PFSK-1 (cell line): Measurements from ENCODE around the gene C5orf58.

Experiments
- POLR2AphosphoS5 ChIP-seq: IDR thresholded peaks from 2 replicates; pipeline ENCODE4 v1.6.1; 2012; ENCODE audit warnings: low read depth, mild to moderate bottlenecking, control low read depth, low read length, moderate library complexity
- REST ChIP-seq, 2 experiments: IDR thresholded peaks; 2 replicates each; pipeline versions ENCODE4 v1.6.1 to v1.8.0; 2011 to 2012; ENCODE audit warnings: low read depth in 2 of 2, low read length in 2 of 2, control low read depth in 1 of 2, inconsistent platforms in 1 of 2, mild to moderate bottlenecking in 1 of 2, moderate library complexity in 1 of 2; ENCODE audit not compliant: insufficient read depth in 1 of 2
- SIN3A ChIP-seq: IDR thresholded peaks from 2 replicates; pipeline ENCODE4 v1.6.1; 2012; ENCODE audit warnings: mild to moderate bottlenecking, low read length, moderate library complexity, borderline replicate concordance; ENCODE audit not compliant: insufficient read depth
- TAF1 ChIP-seq: IDR thresholded peaks from 2 replicates; pipeline ENCODE4 v1.6.1; 2012; ENCODE audit warnings: low read length, control low read depth, borderline replicate concordance; ENCODE audit not compliant: insufficient read depth

GRCh38 chr5:170256571-170256970, 23.8 kb downstream of the C5orf58 start:
- TF ChIP-seq SIN3A, result no peak
- no peak for TF ChIP-seq TAF1
- TF ChIP-seq POLR2AphosphoS5, result no peak
- no peak for TF ChIP-seq REST (IDR thresholded peaks at IDR 0.05; ENCODE audit: insufficient read depth in 1 of 2, low read depth in 2 of 2, low read length in 2 of 2)
